AG04450 (cell line): ENCODE data around the gene SNX19. TPM values are rescaled to one million over a fixed set of nuclear protein-coding genes. Genes with fewer than 3 reads are reported as not detected.

ENCODE experiments used
- CTCF ChIA-PET: fragments of 300-600, 350-600 bp; formaldehyde crosslinking; extraction: SDS; loops from one replicate; lab custom pipeline; 2022; ENCODE audit warnings: antibody characterized with exemption, inconsistent platforms; lab: Charles Lee
- POLR2A ChIA-PET: fragments of 350-600 bp; formaldehyde crosslinking; extraction: SDS; loops from one replicate; lab custom pipeline; 2021; ENCODE audit warnings: antibody characterized with exemption, inconsistent platforms; lab: Yijun Ruan, JAX
- DNase-seq: peaks from one replicate; pipeline ENCODE4 v3.0.0-alpha.2; 2011; ENCODE audit warnings: low read depth, low spot score
- H3K27ac ChIP-seq: one replicate; pipeline ENCODE4 v1.5.1; 2012; ENCODE audit warnings: low read depth, low read length, control low read depth
- H3K27me3 ChIP-seq: one replicate; pipeline ENCODE4 v1.6.0; 2012; ENCODE audit warnings: low read length; ENCODE audit not compliant: control insufficient read depth, insufficient read depth
- H3K4me3 ChIP-seq: 2 replicates; pipeline ENCODE4 v1.5.1; 2011; ENCODE audit warnings: mild to moderate bottlenecking, low read depth, low read length, control low read depth
- H3K9me3 ChIP-seq: 2 replicates; pipeline ENCODE4 v1.5.1; 2012; ENCODE audit warnings: low read length; ENCODE audit not compliant: control insufficient read depth, insufficient read depth
- CTCF ChIP-seq: IDR thresholded peaks from 2 replicates; pipeline ENCODE4 v1.5.1; 2011; ENCODE audit warnings: low read depth, low read length, control low read depth, inconsistent platforms
- polyA plus RNA-seq: library from polyadenylated mRNA; depleted of rRNA; stranded (reverse); fragments of >200 nt; gene quantifications from 2 replicates; pipeline ENCODE4 v1.2.3, GENCODE V29; 2011

Gene SNX19
- polyA plus RNA-seq, 1 experiment, result 64.9 TPM

- Histone ChIP-seq H3K27ac (no peak overlapping the region), H3K4me3 (no peak overlapping the region), H3K9me3 (no peaks in the 10 kb centered on the region), H3K27me3 (no peaks in the 10 kb centered on the region)
- DNase-seq, result no peak
- CTCF ChIA-PET, result interaction anchor here (0.5 to 1.7 kb wide), 4 partner anchors 9 to 439 kb away, joined by 3 to 5 read pairs (median 3); no protein-coding TSS in a partner anchor
- POLR2A ChIA-PET, result interaction anchor here (1.1 kb wide), 1 partner anchor 24 kb away, joined by 3 read pairs; no protein-coding TSS in a partner anchor
- no peak for TF ChIP-seq CTCF
Observed at GRCh38 chr11:130873761-130874160, 42.5 kb downstream of the SNX19 start.

GRCh38 chr11:130872981-130873380 lies 43.3 kb downstream of the SNX19 start:
- no peak for TF ChIP-seq CTCF
- ChIA-PET CTCF (interaction anchor here (1.7 to 3.6 kb wide), 2 partner anchors 11 to 22 kb away, joined by 5 to 30 read pairs; no protein-coding TSS in a partner anchor), POLR2A (no interaction called here)
- H3K27ac ChIP-seq, result peak overlapping the region; percentile 87
- DNase-seq, result peak; percentile 62
- H3K27me3 ChIP-seq, result no peaks in the 10 kb centered on the region
- H3K9me3 ChIP-seq, result no peaks in the 10 kb centered on the region
- no peak overlapping the region for H3K4me3 ChIP-seq

- ChIA-PET POLR2A (no interaction called here), CTCF (interaction anchor here (1.7 to 3.6 kb wide), 2 partner anchors 10 to 22 kb away, joined by 5 to 30 read pairs; no protein-coding TSS in a partner anchor)
- Histone ChIP-seq H3K4me3 (no peak overlapping the region), H3K27ac (peak overlapping the region; percentile 87), H3K27me3 (no peaks in the 10 kb centered on the region), H3K9me3 (no peaks in the 10 kb centered on the region)
- DNase-seq, result no peak
- TF ChIP-seq CTCF, result no peak
Observed at GRCh38 chr11:130872513-130872912, 43.8 kb downstream of the SNX19 start.

- no peaks in the 10 kb centered on the region for H3K27me3 ChIP-seq
- ChIA-PET CTCF (interaction anchor here (1.1 to 3.6 kb wide), 5 partner anchors 10 to 440 kb away, joined by 3 to 30 read pairs (median 5); no protein-coding TSS in a partner anchor), POLR2A (no interaction called here)
- H3K4me3 ChIP-seq, result no peak overlapping the region
- no peak overlapping the region for H3K27ac ChIP-seq
- no peaks in the 10 kb centered on the region for H3K9me3 ChIP-seq
- DNase-seq, result no peak
- no peak for TF ChIP-seq CTCF
Observed at GRCh38 chr11:130872102-130872501, 44.2 kb downstream of the SNX19 start.

GRCh38 chr11:130871616-130872015 lies 44.7 kb downstream of the SNX19 start:
- CTCF ChIA-PET, result interaction anchor here (1.1 to 3.6 kb wide), 7 partner anchors 10 to 440 kb away, joined by 3 to 30 read pairs (median 5); partner anchors contain the start of gene SNX19
- Histone ChIP-seq H3K27ac (no peak overlapping the region), H3K27me3 (no peaks in the 10 kb centered on the region), H3K9me3 (no peaks in the 10 kb centered on the region), H3K4me3 (no peak overlapping the region)
- POLR2A ChIA-PET, result no interaction called here
- no peak for TF ChIP-seq CTCF
- DNase-seq, result no peak
